Measurements from ENCODE around the gene IL1RL1.

GRCh38 chr2:102346381-102347130 lies 35.2 kb downstream of the IL1RL1 start:
- no peak for TF ChIP-seq CTCF (conservative IDR thresholded peaks at IDR 0.05; ENCODE audit: low read length)
- TF ChIP-seq EZH2phosphoT487 (IDR thresholded peaks at IDR 0.05; ENCODE audit: borderline replicate concordance, low read depth, low read length), result no peak
